ENCODE data around the gene MCMBP.

GRCh38 chr10:119821182-119821581 lies 51.5 kb downstream of the MCMBP start:
- no peak for TF ChIP-seq ZNF565 (CRISPR knock-in tag; conservative IDR thresholded peaks at IDR 0.05; ENCODE audit: low read depth)
- no peak for TF ChIP-seq ZNF8 (CRISPR knock-in tag; IDR thresholded peaks at IDR 0.05)
- TF ChIP-seq CSRNP3 (CRISPR knock-in tag; IDR thresholded peaks at IDR 0.05) = no peak
- no peak for TF ChIP-seq ZNF70 (CRISPR knock-in tag; IDR thresholded peaks at IDR 0.05)
